NCI-H446 (cell line): ENCODE measurements around the gene PDCD1.

ENCODE experiments used
- DNase-seq, 2 experiments: peaks; one replicate each; lab custom pipeline; 2025; lab: John Stamatoyannopoulos, UW

The PDCD1 gene

GRCh38 chr2:241865416-241865956 is 6.8 kb upstream of the PDCD1 start:
- no peak for DNase-seq

GRCh38 chr2:241864850-241865213 is 6.1 kb upstream of the PDCD1 start:
- no peak for DNase-seq

- DNase-seq, result no peak
Observed at GRCh38 chr2:241864168-241864849, 5.6 kb upstream of the PDCD1 start.

- no peak for DNase-seq
Observed at GRCh38 chr2:241863536-241863954, 4.9 kb upstream of the PDCD1 start.

- DNase-seq, result no peak
Observed at GRCh38 chr2:241862775-241863535, 4.3 kb upstream of the PDCD1 start.

- no peak for DNase-seq
Observed at GRCh38 chr2:241862093-241862492, 3.4 kb upstream of the PDCD1 start.

- DNase-seq, result no peak
Observed at GRCh38 chr2:241861264-241861663, 2.6 kb upstream of the PDCD1 start.

- no peak for DNase-seq
Observed at GRCh38 chr2:241860184-241861078, 1.7 kb upstream of the PDCD1 start.

- DNase-seq, result peak; percentile 3 to 23
Observed at GRCh38 chr2:241859436-241860183, 916 bp upstream of the PDCD1 start.

- DNase-seq, result no peak
Observed at GRCh38 chr2:241859017-241859435, 332 bp upstream of the PDCD1 start.

GRCh38 chr2:241857572-241858121 is 1.0 kb downstream of the PDCD1 start:
- DNase-seq, result no peak

- DNase-seq, result no peak
Observed at GRCh38 chr2:241857041-241857541, 1.6 kb downstream of the PDCD1 start.

- DNase-seq, result no peak
Observed at GRCh38 chr2:241855888-241856422, 2.7 kb downstream of the PDCD1 start.

GRCh38 chr2:241855245-241855887 is 3.3 kb downstream of the PDCD1 start:
- no peak for DNase-seq

GRCh38 chr2:241854342-241855244 is 4.1 kb downstream of the PDCD1 start:
- DNase-seq, result no peak

GRCh38 chr2:241853651-241854341 is 4.9 kb downstream of the PDCD1 start:
- no peak for DNase-seq

GRCh38 chr2:241852981-241853631 is 5.6 kb downstream of the PDCD1 start:
- DNase-seq, result no peak
